DMS153 (cell line): ENCODE measurements around the gene INSL6.
"Not testable (repeated sequence)": the region's sequence is repeated elsewhere in the genome, so short reads cannot be mapped to it uniquely, and the experiment has no call there.

Source experiments
- DNase-seq: peaks from one replicate; lab custom pipeline; 2025; lab: John Stamatoyannopoulos, UW

Gene INSL6

GRCh38 chr9:5185220-5185840 is at the start of gene INSL6:
Gene INSL6, minus strand, starts transcription at chr9:5185639. Its CDS starts 37 bp downstream, at chr9:5185602.
- DNase-seq = no peak

- no peak for DNase-seq
These were observed 45.8 kb upstream of the INSL6 start, which contains the start of gene INSL4 for GRCh38 chr9:5231212-5231611. Gene INSL4, plus strand, starts transcription at chr9:5231419. Its CDS starts 105 bp downstream, at chr9:5231524.

- DNase-seq = no peak
These were observed 45.1 kb upstream of the INSL6 start for GRCh38 chr9:5230554-5230953.

- DNase-seq = no peak
These were observed 19.6 kb upstream of the INSL6 start for GRCh38 chr9:5205071-5205470.

DNA sequence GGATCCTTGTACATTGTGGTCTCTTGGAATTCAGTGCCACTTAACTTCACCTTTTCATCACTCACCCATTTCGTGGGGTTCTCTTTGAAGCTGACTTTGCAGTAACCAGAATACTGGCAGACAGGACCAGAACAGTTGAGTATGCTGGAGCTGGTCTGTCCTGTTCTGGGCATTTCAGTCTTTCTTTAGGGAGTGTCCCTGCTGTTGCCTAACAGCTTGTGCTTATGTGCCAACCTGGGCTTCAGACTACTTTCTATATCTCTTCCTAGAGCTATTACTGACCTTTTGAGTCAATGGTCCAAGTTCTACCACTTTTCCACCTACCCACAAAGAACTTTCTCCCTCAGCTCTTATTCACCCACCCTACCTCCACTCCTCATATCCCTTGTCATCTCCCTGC is 10.0 kb upstream of the INSL6 start:
- no peak for DNase-seq

DNA sequence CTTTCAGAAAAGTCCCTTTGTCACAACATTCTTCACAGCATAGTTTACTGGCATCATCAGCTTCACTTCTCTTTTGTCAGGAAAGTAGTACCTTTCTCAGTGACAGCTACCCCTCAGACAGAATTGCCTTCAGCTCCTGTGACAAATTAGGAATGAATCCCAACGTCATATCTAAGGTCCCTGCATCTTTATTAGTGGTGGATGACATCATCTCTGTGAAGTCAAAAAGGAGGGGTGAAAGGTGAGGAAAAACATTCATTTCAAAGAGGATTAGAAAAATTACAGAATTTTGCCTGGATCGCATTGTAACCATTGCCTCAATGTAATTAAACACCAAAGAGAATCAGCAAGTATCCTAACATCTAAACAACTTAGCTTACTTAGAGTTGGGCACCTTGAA is 7.9 kb upstream of the INSL6 start:
- no peak for DNase-seq

- DNase-seq = no peak
These were observed 6.5 kb upstream of the INSL6 start for GRCh38 chr9:5191985-5192384.

GRCh38 chr9:5188060-5188984 is 2.9 kb upstream of the INSL6 start:
- DNase-seq = no peak

- peak; percentile 58 for DNase-seq
These were observed 1.2 kb upstream of the INSL6 start for GRCh38 chr9:5186416-5187169.

DNA sequence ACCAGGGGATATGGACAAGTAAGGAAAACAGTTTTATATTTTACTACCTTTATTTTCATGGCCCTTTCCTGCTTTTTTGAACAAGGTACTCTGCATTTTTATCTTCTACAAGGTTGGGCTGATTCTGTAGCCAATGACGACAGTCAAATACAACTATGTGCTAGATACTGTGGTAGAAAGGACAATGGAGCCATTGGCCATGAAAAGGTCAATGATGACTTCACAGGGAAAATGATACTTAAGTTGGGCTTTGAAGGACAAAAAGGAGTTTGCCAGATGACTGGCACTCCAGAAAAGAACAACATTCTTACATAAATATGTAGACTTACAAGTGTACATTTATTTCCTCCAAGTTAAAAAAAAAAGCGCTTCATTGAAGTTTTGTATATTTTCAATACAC is 663 bp downstream of the INSL6 start:
- DNase-seq = no peak

- not testable (repeated sequence) for DNase-seq
These were observed 4.8 kb downstream of the INSL6 start for GRCh38 chr9:5180631-5181030.

- DNase-seq = no peak
These were observed 7.2 kb downstream of the INSL6 start for GRCh38 chr9:5178126-5178805.

- DNase-seq = no peak
These were observed 39.2 kb downstream of the INSL6 start for GRCh38 chr9:5146241-5146640.

DNA sequence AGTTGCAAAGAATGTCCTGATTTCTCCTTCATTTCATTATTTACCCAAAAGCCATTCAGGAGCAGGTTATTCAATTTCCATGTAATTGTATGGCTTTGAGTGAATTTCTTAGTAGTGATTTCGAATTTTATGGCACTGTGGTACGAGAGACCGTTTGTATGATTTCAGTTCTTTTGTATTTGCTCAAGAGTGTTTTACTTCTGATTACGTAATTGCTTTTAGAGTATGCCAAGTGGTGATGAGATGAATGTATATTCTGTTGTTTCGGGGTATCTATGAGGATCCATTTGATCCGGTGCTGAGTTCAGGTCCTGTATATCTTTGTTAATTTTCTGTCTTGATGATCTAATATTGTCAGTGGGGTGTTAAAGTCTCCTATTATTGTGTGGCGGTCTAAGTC is 41.2 kb downstream of the INSL6 start:
- no peak for DNase-seq

GRCh38 chr9:5140151-5140550 is 45.3 kb downstream of the INSL6 start:
- DNase-seq = no peak

GRCh38 chr9:5122516-5122915 is 62.9 kb downstream of the INSL6 start:
- DNase-seq = no peak

- DNase-seq = no peak
These were observed 63.3 kb downstream of the INSL6 start for GRCh38 chr9:5122116-5122515.

DNA sequence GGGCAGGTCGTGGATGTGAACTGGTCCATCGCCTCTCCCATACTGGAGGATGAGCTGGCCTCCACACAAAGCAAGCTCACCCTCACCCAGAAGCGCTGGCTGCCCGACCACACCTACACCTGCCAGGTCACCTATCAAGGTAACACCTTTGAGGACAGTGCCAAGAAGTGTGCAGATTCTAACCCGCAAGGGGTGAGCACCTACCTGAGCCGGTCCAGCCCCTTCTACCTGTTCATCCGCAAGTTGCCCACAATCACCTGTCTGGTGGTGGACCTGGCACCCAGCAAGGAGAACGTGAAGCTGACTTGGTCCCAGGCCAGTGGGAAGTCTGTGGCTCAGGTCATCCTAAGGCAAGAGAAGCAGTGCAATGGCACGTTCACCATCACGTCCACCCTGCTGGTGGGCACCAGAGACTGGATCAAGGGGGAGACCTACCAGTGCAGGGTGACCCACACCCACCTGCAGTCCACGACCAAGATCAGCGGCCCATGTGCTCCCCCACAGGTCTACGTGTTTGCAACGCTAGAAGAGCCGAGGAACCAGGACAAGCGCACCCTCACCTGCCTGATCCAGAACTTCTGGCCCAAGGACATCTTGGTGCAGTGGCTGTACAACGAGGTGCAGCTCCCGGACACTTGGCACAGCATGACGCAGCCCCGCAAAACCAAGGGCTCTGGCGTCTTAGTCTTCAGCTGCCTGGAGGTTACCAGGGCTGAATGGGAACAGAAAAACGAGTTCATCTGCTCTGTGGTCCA is 71.3 kb downstream of the INSL6 start:
- DNase-seq = no peak
